Brain microvascular endothelial cell (primary cell): ENCODE measurements around the gene GLCCI1.
"Not testable (repeated sequence)": the region's sequence is repeated elsewhere in the genome, so short reads cannot be mapped to it uniquely, and the experiment has no call there.

Experiments used
- DNase-seq: peaks from one replicate; pipeline ENCODE4 v3.0.0-alpha.2; 2020
- H3K27ac ChIP-seq: fragments of 250-450 bp; sonication (Bioruptor Pico); 2 replicates; pipeline ENCODE4 v1.5.1; 2020; ENCODE audit warnings: mild to moderate bottlenecking, moderate library complexity
- H3K27me3 ChIP-seq: fragments of 250-450 bp; sonication (Bioruptor Pico); replicated peaks from 2 replicates; pipeline ENCODE4 v1.5.1; 2020; ENCODE audit warnings: mild to moderate bottlenecking
- H3K36me3 ChIP-seq: fragments of 250-450 bp; sonication (Bioruptor Pico); replicated peaks from 2 replicates; pipeline ENCODE4 v1.5.1; 2020; ENCODE audit warnings: mild to moderate bottlenecking
- H3K4me3 ChIP-seq: 2 replicates; pipeline ENCODE4 v1.5.1; 2011; ENCODE audit warnings: low read depth, mild to moderate bottlenecking, control low read depth, low read length, moderate library complexity
- CTCF ChIP-seq: IDR thresholded peaks from 2 replicates; pipeline ENCODE4 v1.5.1; 2011; ENCODE audit warnings: low read depth, mild to moderate bottlenecking, moderate library complexity, low read length, control low read depth, inconsistent platforms; ENCODE audit errors: missing control alignments
- in situ Hi-C: cut with HindIII; loops from 2 replicates; pipeline ENCODE4 v1.10.0; 2017; ENCODE audit warnings: low sequenced_read_pairs, low pct_ligation_motif_present

GLCCI1 gene

GRCh38 chr7:7989616-7990440 lies 21.2 kb downstream of the GLCCI1 start:
- DNase-seq: no peak
- in situ Hi-C loops: no loop called here
- Histone ChIP-seq H3K36me3 (no peaks in the 10 kb centered on the region), H3K27ac (no peak overlapping the region), H3K27me3 (no peaks in the 10 kb centered on the region), H3K4me3 (no peak overlapping the region)
- no peak for TF ChIP-seq CTCF

- Histone ChIP-seq H3K36me3 (no peaks in the 10 kb centered on the region), H3K27me3 (no peaks in the 10 kb centered on the region), H3K4me3 (no peak overlapping the region), H3K27ac (no peak overlapping the region)
- DNase-seq: no peak
- TF ChIP-seq CTCF: no peak
- in situ Hi-C loops: no loop called here
Measured at GRCh38 chr7:7990441-7990761, 21.8 kb downstream of the GLCCI1 start.

- no peak overlapping the region for H3K4me3 ChIP-seq
- no peaks in the 10 kb centered on the region for H3K27me3 ChIP-seq
- no peaks in the 10 kb centered on the region for H3K36me3 ChIP-seq
- H3K27ac ChIP-seq: no peak overlapping the region
- TF ChIP-seq CTCF: no peak
- in situ Hi-C loops: no loop called here
- no peak for DNase-seq
Measured at GRCh38 chr7:7992506-7992905, 23.9 kb downstream of the GLCCI1 start.

GRCh38 chr7:7995348-7995747 lies 26.8 kb downstream of the GLCCI1 start:
- DNase-seq, H3K27ac ChIP-seq, H3K36me3 ChIP-seq, in situ Hi-C loops, H3K4me3 ChIP-seq, H3K27me3 ChIP-seq: not testable (repeated sequence)

- Histone ChIP-seq H3K27me3 (no peaks in the 10 kb centered on the region), H3K4me3 (no peak overlapping the region), H3K27ac (no peak overlapping the region), H3K36me3 (no peaks in the 10 kb centered on the region)
- peak; percentile 12 for DNase-seq
- in situ Hi-C loops: no loop called here
- TF ChIP-seq CTCF: no peak
Measured at GRCh38 chr7:7996568-7996967, 28.0 kb downstream of the GLCCI1 start.

- no peak for DNase-seq
- Histone ChIP-seq H3K27ac (no peak overlapping the region), H3K27me3 (no peaks in the 10 kb centered on the region), H3K4me3 (no peak overlapping the region), H3K36me3 (no peaks in the 10 kb centered on the region)
- TF ChIP-seq CTCF: no peak
- in situ Hi-C loops: no loop called here
Measured at GRCh38 chr7:8000315-8000941, 31.8 kb downstream of the GLCCI1 start.
